NCI-H82 treated with DMSO at 0.1 percent for 48 hours (cell line): ENCODE data around the gene PBX4.

ENCODE experiments used
- DNase-seq: peaks from one replicate; lab custom pipeline; 2025; ENCODE audit not compliant: unreplicated experiment; lab: John Stamatoyannopoulos, UW

PBX4 gene

DNA sequence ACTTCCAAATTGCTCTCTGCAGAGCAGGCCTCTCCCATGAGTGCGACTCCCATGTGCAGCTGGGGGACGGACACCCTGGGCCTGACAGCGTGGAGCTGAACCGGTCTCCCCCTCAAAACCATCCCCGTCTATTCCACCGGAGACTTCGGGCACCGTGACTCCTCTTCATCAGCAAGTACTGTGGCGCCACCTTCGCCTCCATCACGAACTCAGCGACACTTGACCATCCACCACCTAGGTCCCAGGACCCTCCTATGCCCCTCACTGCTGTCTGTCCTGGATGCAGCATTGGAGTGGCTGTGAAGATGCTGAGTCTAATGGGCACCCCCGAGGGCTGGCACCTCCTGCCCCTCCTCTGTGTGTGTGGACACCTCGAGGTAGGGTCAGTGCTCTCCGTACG lies 59.9 kb downstream of the PBX4 start:
- no peak for DNase-seq

DNA sequence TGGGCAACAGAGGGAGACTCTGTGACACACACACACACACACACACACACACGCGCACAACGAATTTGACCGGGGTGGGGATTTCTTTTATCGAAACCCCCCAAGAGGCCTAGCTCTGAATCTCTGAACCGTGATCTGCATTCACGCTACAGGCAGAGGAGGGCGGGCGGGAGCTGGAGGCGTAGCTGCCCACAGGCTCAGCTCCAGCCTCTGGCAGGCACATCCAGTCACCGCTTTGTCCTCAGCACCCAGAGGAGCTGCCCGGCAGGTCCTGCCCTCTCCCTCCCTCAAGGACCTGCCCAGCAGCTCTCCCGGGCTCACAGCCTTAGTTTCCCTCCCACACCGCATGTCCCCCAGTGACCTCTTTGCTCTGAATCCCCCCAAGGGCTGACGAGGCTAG lies 60.4 kb downstream of the PBX4 start:
- DNase-seq, result no peak

DNA sequence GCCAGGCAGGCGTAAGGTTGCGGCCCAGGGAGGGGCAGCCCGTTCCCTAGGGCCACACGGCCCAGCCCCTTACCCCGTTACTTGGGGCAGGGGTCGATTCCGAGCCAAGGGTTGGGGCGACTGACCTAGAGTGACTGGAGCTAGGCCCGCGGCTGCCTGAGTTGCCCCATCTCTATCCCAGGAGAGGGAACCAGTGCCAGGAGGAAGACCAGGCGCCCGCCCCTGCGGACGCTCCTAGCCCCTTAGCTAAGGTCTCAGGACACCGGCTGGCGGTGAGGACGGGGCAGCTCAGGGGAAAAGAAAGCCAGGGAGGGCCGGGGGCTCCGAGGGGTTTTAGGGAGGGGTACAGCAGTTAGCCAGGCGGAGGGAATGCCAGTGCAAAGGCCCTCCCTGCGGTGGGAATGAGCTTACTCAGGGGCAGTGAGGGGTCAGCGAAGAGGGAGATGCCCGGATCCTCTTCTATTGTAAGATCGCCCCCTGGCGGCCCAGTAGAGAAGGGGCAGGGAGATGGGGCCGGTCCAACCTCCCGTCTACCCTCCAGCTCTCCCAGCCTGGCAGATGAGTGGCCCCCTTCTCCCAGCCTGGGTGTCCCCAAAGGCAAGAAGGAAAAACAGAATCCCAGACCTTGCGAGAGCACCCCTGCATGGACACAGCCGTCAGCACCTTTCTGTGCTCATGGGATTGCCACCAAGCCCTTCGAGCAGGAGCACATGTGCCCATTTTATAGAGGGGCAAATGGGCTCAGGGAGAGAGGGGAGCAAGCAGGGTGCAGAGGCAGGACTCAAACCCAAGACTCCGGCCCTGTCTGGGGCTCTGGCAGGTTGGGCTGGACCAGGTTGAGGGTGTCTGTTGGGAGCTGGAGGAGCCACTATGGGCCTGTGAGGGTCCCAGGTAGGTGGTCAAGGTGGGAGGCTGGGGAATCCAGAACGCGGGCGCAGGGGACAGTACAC lies 64.1 kb downstream of the PBX4 start:
- peak; percentile 29 for DNase-seq

DNA sequence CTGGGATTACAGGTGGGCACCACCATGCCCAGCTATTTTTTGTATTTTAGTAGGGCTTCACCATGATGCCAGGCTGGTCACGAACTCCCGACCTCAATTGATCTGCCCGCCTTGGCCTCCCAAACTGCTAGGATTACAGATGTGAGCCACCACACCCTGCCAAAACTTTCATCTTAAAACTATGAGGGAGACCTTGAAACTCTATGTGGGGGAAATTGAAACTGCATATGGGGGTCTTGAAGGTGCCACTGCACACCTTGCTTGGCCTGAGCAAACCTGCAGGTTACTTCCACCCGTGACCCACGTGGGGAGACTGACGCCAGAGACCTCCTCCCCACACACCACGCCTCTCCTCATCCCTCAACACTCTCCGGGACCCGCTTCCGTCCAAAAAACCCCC lies 64.8 kb downstream of the PBX4 start:
- no peak for DNase-seq

DNA sequence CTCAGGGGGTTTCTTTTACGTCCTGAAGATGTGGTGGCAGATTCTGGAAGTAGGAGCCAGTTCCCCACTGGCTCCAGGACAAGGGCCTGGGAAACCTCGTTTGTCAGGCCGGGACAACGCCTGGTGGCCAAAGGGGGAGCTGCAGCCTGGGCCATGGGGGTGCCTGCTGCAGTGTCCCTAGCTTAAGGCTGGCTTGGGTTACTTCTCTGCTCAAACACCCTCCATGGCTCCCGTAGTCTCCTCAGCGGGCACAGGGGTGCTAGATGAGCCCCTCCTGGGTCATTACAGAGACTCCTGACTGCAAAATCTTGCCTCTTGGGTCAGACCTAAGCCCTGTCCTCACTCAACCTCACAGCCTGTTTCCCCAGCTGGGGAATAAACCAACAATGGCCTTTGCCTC lies 65.7 kb downstream of the PBX4 start:
- no peak for DNase-seq

DNA sequence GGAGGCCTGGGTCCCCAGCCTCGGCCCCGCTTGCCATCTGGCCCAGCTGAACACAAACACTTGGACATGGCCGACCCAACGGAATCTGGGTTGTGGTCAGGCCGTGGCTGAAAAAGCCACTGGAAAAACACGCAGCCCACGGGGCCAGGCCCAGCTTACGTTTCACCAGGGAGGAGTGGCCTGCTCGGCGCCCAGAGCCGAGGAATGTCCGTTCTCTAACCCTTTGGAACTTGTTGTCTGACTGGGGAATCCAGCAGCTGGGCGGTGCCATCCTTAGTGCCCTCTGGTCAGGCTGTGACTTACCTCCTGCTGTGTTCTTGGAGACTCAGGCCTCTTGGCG lies 66.7 kb downstream of the PBX4 start:
- DNase-seq, result no peak

DNA sequence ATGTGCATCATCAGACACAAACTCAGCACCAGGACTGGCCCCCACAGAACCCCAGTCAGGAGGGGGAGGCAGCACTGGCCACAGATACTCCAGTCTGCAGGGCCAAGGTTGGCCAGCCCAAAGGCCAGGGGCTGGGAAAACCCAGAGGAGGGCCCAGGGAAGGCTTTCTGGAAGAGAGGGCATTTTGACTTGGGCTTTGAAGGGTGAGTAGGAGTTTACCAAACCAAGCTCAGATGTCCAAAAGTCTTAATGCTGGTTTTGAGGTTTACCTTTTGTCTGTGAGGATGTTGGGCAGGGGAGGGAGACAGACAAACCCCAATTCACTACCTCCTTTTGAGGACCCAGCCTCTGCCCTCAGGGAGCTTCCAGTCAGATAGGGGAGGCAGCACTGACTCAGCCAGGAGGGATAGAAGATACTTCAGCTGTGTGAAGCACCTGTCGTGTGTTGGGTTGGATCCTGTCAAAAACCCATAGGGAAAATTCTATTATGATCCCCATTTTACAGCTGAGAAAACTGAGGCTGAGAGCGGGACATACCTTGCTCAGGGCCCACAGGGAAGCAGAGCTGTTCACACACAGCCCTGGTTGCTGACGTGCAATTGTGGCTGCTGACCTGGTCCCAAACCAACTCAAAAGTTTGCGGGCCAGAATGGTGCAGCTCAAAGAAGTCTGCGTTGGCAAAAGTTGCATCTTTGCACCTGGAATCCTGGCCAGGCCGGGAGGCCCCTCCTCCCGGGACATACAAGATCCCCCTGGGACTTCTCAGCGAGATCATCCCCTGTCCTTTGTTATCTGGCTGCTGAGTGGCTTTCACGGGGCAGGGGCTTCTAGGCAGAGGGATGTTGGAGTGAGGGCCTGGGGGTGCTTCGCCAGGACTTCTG lies 67.3 kb downstream of the PBX4 start:
- no peak for DNase-seq

DNA sequence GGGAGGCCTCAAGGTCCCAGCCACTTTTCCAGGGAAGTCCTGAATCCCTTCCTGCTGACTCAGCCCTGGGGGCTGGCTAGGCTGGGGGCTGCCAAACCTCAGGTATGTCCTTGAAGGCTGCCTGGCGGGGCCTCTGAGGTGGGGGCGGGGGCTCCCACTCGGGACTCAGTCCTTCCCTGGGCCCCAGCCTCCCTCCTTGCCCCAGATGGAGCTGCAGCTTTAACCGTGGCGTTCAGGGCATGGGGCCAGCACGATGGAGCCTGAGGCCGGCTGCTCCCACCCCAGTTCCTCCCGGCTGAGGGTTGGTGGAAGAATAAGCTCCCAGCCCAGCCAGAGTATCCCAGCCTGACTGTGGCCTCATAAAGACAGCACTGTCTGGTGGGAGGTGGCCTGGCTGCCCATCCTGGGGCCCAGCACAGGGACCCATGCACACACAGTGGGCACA lies 68.0 kb downstream of the PBX4 start:
- no peak for DNase-seq

DNA sequence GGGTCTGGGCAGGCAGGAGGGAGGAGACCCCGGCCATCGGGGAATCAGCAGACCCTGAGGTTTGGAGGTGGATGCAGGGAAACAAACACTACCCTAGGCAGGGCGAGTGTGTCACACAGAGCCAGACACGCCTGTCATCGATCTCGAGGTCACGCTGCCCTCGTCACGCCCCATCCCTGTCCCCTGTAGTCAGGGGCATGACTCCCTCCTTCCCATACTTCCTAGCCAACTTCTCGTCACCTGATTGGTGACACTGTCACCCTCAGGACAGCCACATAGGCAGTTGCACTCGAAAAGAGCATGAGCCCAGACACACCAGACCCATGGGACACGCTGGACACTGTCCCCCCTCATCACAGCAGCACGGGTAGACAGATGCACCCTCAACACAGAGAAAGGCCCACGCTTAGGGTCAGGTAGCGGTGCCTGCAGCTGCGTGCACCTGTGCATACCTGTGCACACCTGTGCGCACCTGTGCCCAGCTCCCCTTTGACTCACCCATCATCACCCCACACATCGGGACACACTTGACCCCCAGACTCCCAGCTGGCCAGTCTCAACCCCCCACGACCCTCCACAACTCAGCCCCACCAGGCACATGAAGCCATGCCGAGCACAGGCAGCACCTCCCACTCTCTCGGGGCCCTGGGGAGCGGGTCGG lies 68.6 kb downstream of the PBX4 start:
- no peak for DNase-seq

DNA sequence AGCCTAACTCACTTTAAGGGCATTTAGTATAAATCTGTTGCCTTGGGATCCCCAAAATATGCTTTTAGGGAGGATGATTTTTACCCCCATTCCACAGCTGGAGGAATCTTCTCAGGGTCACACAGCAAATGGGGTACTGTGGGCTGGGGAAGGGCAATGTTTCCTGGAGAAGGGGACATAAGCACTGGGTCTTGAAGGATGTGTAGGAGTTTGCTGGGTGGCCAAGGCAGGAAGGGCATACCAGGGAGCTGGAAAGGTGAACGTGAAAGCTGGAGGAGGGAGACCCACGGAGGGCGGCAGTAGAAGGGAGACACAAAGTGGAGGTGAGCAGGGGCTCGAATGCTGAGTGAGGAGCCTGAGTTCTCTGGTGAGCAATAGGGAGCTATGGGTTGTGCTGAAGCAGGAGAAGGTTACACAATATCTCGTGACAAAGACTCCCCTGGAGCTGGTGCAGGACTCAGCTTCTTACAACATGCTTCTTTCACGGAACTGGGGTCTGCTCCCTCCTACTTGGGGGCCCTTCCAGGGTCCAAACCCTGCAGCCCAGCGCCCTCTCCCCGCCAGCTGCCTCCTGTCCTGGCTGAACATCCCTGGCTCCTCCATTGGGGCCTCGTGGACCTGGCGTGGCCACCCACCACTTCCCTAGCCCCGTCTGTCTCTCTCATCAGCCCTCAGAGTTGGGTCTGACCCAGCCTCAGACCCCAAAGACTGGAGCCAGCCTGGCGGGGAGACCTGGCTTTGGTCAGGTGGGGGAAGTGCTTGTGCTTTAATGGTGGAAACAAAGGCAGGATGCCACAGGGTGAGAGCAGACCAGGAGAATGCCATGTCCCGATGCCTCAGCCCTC lies 69.3 kb downstream of the PBX4 start:
- no peak for DNase-seq

DNA sequence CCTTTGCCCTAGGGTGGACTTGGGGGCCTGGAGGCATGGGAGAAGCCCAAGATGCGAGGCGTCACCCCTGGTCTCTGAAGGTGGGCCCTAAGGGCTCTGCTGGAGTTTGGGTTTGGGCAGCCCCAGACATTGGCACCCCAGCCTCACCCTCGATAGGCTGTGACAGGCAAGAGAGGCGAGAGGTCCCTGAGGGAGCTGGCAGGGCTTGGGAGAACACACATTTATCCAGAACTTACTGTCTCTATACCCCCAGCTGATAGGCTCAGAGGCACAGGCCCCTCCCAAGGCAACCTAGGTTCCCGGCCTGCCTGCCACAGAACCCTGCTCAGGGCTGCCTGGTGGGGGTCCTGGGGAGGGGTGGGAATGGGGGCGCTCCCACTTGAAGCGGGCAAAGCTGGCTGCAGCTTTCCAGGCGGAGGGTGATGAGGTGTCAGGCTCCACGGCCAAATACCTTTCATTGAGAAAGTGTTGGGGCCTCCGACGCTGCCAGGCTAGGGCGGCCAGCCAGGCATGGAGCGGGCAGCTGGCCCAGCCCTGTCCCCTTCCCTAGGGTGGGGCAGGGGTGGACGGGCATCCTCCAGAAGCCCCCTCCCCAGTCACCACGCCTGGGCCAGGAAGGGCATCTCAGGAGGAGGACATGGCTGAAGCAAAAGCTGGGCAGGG lies 70.7 kb downstream of the PBX4 start:
- DNase-seq, result no peak

DNA sequence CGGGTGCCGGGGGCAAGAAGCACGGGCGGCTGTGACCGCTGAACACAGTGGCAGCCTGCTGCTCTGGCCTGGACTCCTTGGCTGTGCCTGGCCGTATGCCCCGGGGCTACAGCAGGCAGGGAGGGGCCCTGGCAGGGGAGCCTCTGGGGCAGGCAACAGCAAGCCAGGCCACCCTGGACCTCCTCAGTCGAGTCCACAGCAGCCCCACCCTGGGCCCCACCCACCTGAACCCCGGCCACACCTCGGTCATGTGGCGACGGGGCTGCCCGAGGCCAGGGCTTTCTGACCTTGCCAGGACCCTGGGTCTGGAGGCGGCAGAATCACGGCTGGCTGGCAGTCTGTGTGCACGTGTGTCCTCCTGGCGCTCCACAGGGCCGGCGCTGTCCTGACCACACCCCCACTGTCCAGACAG lies 71.7 kb downstream of the PBX4 start:
- no peak for DNase-seq

DNA sequence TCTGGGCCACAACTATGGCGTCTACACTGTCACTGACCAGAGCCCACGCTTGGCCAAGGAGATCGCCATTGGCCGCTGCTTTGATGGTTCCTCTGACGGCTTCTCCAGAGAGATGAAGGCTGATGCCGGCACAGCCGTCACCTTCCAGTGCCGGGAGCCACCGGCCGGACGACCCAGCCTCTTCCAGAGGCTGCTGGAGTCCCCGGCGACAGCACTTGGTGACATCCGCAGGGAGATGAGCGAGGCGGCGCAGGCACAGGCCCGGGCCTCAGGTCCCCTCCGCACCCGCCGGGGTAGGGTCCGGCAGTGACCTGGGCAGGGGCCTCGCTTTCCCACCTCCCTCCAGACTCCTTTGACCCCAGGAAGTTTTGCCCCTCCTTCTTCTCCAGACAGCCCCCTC lies 72.8 kb downstream of the PBX4 start:
- DNase-seq, result no peak

DNA sequence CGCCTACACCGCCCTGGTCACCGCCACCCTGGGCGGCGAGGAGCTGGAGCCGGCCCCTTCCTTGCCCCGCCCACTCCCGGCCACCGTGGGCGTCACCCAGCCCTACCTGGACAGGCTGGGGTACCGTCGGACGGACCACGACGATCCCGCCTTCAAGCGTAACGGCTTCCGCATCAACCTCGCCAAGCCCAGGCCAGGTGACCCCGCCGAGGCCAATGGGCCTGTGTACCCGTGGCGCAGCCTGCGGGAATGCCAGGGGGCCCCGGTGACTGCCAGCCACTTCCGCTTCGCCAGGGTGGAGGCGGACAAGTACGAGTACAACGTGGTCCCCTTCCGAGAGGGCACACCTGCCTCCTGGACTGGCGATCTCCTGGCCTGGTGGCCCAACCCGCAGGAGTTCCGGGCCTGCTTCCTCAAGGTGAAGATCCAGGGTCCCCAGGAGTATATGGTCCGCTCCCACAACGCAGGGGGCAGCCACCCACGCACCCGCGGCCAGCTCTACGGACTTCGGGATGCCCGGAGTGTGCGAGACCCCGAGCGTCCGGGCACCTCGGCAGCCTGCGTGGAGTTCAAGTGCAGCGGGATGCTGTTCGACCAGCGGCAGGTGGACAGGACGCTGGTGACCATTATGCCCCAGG lies 73.4 kb downstream of the PBX4 start:
- no peak for DNase-seq

DNA sequence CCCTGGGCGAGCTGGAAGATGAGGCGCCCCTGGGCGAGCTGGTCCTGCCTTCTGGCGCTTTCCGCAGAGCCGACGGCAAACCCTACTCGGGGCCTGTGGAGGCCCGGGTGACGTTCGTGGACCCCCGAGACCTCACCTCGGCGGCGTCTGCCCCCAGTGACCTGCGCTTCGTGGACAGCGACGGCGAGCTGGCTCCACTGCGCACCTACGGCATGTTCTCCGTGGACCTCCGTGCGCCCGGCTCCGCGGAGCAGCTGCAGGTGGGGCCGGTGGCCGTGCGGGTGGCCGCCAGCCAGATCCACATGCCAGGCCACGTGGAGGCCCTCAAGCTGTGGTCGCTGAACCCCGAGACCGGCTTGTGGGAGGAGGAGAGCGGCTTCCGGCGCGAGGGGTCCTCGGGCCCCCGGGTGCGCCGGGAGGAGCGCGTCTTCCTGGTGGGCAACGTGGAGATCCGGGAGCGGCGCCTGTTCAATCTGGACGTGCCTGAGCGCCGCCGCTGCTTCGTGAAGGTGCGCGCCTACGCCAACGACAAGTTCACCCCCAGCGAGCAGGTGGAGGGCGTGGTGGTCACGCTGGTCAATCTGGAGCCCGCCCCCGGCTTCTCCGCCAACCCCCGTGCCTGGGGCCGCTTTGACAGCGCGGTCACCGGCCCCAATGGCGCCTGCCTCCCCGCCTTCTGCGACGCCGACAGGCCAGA lies 74.1 kb downstream of the PBX4 start:
- DNase-seq, result no peak

DNA sequence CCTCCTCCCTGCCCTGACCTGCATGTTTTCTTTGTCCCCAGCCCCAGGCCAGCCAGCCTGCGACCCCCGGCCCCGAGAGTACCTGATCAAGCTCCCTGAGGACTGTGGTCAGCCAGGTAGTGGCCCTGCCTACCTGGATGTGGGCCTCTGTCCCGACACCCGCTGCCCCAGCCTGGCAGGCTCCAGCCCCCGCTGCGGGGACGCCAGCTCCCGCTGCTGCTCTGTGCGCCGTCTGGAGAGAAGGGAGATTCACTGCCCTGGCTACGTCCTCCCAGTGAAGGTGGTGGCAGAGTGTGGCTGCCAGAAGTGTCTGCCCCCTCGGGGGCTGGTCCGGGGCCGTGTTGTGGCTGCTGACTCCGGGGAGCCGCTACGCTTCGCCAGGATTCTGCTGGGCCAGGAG lies 74.8 kb downstream of the PBX4 start:
- no peak for DNase-seq

DNA sequence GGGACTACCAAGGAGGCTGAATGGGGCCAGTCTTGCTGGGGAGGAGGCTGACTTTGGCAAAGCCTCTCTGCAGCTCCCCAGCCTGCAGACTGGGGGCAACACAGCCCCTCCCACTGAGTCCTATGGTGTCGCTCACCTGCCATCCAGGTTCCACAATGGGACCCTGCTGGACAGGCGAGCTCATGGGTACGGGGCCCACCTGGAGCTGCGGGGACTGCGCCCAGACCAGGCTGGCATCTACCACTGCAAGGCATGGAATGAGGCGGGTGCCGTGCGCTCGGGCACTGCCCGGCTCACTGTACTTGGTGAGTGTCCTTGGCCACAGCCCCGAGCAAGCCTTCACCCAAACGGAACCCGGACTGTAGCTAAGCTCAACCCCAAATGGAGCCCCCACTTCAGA lies 75.4 kb downstream of the PBX4 start:
- no peak for DNase-seq

DNA sequence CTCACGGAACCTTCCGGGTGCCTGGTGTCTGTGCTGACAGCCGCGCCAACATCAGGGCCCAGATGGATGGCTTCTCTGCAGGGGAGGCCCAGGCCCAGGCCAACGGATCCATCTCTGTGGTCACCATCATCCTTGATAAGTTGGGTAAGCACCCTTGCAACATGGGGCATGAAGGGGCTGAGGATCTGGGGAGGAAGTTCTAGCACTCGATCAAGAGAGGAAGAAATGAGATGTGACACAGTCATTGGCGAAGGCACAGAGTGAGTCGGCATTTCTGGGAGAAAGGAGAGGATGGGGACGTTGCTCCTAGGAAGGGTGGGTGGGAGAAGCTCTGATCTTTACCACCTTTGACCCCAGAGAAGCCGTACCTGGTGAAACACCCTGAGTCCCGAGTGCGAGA lies 76.0 kb downstream of the PBX4 start:
- no peak for DNase-seq

DNA sequence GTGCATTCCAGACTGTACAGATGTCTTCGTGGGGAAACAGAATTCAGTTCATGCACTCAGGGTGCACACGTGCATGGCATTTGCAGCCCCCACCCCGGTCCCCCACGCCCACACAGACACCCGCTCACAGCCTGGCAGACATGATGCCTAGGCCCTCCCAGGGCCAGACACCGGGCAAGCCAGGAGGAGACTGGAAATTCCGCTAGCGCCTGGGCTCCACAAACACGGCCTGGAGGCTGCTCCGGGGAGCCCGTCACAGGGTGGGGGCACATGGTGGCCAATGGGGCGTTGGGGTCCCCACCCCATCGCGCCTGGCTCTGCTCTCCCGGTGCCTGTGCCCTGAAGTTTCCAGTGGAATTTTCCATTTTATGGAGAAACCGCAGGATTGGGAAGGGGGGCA lies 76.9 kb downstream of the PBX4 start:
- DNase-seq, result no peak
